ENCODE measurements around the gene KANSL1.

The KANSL1 gene

GRCh38 chr17:46147296-46147695 lies 45.9 kb downstream of the KANSL1 start:
- no peak for DNase-seq (ENCODE audit: extremely low read depth, low read depth)
- H3K4me3 ChIP-seq (replicated peaks; ENCODE audit: low read depth, low read length) = no peak overlapping the region
- TF ChIP-seq CTCF (IDR thresholded peaks at IDR 0.05; ENCODE audit: low read depth, low read length, missing control alignments) = no peak

- no peak for TF ChIP-seq CTCF (IDR thresholded peaks at IDR 0.05; ENCODE audit: low read depth, low read length, missing control alignments)
- no peak overlapping the region for H3K4me3 ChIP-seq (replicated peaks; ENCODE audit: low read depth, low read length)
- DNase-seq (ENCODE audit: extremely low read depth, low read depth) = no peak
Measured at GRCh38 chr17:46144246-46144645, 49.0 kb downstream of the KANSL1 start.

- H3K4me3 ChIP-seq (replicated peaks; ENCODE audit: low read depth, low read length) = no peak overlapping the region
- no peak for DNase-seq (ENCODE audit: extremely low read depth, low read depth)
- TF ChIP-seq CTCF (IDR thresholded peaks at IDR 0.05; ENCODE audit: low read depth, low read length, missing control alignments) = no peak
Measured at GRCh38 chr17:46143827-46144236, 49.4 kb downstream of the KANSL1 start.

- H3K4me3 ChIP-seq (replicated peaks; ENCODE audit: low read depth, low read length) = no peak overlapping the region
- TF ChIP-seq CTCF (IDR thresholded peaks at IDR 0.05; ENCODE audit: low read depth, low read length, missing control alignments) = no peak
- no peak for DNase-seq (ENCODE audit: extremely low read depth, low read depth)
Measured at GRCh38 chr17:46141645-46142044, 51.6 kb downstream of the KANSL1 start.

- DNase-seq (ENCODE audit: extremely low read depth, low read depth) = no peak
- H3K4me3 ChIP-seq (replicated peaks; ENCODE audit: low read depth, low read length) = no peak overlapping the region
- no peak for TF ChIP-seq CTCF (IDR thresholded peaks at IDR 0.05; ENCODE audit: low read depth, low read length, missing control alignments)
Measured at GRCh38 chr17:46140645-46141197, 52.5 kb downstream of the KANSL1 start.

GRCh38 chr17:46139432-46140210 lies 53.6 kb downstream of the KANSL1 start:
- DNase-seq (ENCODE audit: extremely low read depth, low read depth) = no peak
- TF ChIP-seq CTCF (IDR thresholded peaks at IDR 0.05; ENCODE audit: low read depth, low read length, missing control alignments) = no peak
- H3K4me3 ChIP-seq (replicated peaks; ENCODE audit: low read depth, low read length) = no peak overlapping the region
